GM19463 (cell line): ENCODE results near the gene MANSC1.
"Not testable (repeated sequence)": the region's sequence is repeated elsewhere in the genome, so short reads cannot be mapped to it uniquely, and the experiment has no call there.

ENCODE experiments used
- ATAC-seq: cut with Tn5 transposase; IDR thresholded peaks from one replicate; pipeline ENCODE4 v1.9.1; 2021; ENCODE audit warnings: mild to moderate bottlenecking, moderate library complexity; ENCODE audit not compliant: unreplicated experiment

MANSC1 gene

DNA sequence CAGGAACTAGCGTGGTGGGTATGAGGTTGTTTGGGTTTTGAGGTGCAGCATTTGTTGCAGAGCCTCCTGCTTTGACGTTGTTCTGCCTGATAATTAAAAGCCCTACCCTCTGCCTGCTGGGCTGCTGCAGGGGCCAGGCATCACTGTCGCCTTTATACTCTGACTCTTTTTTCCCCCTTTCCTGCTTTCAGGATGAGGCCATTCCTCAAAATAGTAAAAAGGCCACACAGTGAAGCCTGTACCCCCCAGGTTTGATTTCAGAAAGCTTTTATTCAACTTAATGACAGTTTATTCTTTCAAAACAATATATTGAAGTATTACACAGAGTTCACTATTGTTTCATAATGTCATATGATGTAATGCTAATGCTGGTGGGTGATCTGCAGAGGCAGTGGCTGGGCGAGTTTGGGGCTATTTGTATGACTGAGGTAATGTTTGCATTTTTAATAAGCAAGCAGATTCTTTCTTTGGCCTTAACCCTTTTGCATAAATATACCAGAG lies 15.9 kb upstream of the MANSC1 start:
- ATAC-seq = no peak

DNA sequence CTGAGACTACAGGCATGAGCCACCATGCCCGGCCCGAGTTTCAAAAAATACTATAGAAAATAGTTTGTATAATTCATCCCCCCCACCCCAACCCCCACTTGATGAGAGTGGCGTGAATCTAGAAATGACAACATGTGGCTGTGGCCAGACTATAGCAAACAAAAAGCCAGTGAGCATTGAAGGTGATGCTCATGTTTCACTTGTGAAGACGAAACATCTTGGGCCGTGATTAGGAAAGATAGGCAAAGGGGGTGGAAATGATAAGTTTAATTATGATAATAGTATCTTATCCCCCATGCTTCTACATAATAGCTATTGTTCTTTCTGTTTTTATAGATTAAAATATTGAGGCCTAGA lies 15.4 kb upstream of the MANSC1 start:
- no peak for ATAC-seq

DNA sequence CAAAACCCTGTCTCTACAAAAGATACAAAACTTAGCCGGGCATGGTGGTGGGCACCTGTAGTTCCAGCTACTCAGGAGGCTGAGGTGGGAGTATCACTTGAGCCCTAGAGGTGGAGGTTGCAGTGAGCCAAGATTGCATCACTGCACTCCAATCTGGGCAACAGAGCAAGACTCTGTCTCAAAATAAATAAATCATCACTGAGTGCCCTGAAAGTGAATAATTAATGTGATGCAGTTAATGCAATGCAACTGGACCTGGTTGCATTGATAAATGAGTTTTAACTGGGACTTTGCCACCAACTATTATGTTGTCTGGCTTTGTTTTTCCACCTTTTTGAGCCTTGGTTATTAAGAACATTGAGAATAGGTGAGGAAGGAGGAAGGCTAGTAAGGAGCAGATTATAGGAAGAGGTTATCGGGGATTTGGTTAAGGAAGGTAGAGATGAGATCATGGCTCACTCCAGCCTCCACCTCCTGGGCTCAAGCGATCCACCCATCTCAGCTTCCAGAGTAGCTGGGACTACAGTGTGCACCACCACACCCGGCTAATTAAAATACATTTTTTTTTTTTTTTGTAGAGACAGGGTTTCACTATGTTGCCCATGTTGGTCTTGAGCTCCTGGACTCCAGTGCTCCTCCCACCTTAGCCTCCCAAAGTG lies 14.9 kb upstream of the MANSC1 start:
- ATAC-seq = no peak

DNA sequence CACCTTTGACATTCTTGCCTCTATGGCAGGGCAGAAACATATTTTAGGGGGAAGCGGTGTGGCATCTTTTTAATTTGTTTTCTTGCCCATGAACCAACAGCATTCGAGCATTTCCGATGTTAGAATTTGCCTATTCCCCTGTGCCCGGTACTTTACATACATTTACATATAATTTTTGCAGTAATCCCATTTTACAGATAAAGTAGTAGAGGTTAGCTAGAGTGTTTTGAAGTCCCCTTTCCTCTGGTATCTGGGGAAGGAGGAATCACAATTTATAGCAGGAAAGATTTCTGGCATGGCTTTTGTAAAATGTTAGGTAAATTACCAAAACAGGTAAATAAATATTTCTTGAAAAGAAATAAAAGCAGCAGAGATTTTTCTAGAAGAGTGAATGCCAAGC lies 8.5 kb upstream of the MANSC1 start:
- ATAC-seq = no peak

DNA sequence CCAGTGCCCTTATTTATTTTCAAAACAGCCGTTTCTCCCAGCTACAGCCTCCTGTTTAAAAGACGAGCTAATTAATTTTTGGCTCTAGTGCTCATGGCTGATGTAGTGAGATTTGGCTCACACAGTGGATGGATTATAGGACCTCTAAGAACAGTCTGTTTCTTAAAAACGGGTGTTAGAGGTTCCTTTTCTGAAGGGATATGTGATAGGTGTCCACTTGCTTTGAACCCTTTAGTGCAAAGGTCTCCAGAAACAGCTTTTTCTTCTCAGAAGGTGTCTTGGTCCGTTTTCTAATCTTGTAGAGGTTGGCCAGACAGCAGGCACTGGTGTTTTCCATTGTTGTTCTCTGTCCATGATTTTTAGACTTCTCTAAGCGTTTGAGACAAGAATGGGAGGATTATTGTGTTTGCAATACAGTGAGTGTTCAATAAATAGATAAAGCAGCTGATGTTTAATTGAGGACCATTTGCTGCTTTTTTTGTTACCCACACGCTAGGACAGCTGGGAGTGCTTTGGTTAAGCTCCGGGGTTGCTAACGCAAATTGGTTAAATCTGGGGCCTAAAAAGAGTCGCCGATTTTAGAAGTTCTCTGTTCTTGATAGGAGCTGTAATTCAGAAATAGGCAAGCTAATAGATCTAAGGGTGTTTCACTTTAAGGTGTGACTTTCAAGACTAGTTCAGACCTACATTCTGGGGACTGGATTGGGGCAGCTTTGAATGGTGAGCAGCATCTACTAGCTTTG lies 7.8 kb upstream of the MANSC1 start:
- no peak for ATAC-seq

DNA sequence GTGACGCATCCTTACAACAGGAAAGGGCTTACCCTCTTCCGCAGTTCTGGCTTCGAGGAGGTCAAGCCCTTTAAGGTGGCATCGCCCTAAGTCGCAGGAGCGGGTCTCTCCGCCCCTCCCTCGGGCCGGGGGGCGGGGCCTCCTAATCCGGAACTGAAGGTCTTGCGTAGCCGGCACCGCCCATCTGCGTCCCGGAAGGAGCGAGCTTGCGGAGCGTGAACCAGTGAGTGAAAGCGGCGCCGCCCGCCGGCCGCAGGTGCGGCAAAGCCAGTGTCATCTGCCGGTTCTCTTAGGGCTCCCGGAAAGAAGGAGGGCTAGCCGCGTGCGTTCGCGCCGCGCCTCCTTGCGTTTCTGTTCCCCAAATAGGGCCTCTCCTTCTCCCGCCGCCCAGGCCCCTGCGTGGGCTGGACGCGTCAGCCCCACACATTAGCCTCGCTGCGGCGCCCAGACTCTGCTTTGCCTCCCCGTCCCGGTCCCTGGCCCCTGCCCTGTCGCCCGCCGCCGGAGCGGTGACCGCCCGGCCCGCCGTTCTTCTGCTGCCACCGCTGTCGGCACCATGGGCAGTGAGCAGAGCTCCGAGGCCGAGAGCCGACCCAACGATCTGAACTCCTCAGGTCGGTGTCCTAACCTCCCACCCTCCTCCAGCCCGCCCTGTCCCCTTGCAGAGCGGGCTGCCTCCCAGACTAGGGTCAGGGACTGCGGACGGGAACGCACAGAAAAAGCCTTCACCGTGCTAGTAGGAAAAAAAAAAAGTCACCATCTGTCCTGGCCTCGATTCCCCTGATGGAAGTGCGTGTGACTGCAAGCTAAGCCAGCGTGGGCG lies 7.1 kb upstream of the MANSC1 start, which contains the start of gene BORCS5:
Gene BORCS5 (plus strand): TSS at position 183 of the 823 bp plus-strand sequence. CDS start 374 bp downstream, at position 557.
- ATAC-seq = peak; percentile 83

DNA sequence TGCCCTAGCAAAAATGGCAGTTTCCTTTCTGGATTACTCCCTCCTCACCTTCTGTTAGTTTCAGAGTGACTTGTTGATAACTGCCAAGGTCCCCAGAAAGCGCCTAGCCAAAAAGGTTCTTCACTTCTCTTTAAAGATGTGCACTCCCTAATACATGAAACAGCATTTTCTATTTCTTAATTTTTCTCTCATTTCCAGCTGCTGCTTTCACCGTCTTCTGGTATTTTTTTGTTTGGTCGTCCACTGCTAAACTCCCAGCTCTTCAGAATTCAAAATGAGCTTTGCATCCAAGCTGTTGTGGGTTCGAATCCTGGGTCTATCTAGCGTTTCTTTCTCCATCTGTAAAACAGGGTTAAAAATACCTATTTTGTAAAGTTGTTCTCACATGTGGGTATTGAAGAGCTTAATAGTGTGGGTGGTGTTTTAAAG lies 6.4 kb upstream of the MANSC1 start:
- no peak for ATAC-seq

DNA sequence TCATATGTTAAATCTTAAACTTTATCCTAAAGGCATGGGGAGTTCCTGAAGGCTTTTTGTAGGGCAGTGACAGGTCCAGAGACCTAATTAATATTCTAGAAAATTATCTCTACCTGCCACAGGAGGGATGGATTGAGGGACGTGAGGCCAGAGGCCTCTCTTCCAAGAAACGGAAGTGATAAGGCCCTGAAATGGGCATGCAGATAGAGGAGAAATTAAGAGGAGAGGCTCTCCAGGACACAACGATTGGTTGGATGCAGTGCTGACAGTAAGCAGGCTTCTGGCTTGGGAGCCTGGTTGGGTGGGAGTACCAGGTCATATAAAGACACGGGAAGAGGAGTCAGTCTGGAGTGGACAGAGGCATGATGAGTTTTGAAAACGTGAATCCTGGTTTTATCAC lies 3.8 kb upstream of the MANSC1 start:
- no peak for ATAC-seq

DNA sequence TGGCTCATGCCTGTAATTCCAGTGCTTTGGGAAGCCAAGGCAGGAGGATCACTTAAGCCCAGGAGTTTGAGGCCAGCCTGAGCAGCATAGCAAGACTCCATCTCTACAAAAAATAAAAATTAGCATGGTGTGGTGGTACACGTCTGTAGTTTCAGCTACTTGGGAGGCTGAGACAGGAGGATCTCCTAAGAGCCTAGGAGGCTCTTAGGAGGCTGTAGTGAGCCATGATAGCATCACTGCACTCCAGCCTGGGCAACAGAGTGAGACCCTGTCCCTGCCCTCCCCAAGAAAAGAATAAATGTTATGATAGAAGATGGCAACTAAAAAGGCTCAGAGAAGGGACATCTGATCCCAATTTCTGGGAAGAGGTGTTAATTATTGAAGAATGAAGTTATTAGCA lies 3.2 kb upstream of the MANSC1 start:
- ATAC-seq = no peak

DNA sequence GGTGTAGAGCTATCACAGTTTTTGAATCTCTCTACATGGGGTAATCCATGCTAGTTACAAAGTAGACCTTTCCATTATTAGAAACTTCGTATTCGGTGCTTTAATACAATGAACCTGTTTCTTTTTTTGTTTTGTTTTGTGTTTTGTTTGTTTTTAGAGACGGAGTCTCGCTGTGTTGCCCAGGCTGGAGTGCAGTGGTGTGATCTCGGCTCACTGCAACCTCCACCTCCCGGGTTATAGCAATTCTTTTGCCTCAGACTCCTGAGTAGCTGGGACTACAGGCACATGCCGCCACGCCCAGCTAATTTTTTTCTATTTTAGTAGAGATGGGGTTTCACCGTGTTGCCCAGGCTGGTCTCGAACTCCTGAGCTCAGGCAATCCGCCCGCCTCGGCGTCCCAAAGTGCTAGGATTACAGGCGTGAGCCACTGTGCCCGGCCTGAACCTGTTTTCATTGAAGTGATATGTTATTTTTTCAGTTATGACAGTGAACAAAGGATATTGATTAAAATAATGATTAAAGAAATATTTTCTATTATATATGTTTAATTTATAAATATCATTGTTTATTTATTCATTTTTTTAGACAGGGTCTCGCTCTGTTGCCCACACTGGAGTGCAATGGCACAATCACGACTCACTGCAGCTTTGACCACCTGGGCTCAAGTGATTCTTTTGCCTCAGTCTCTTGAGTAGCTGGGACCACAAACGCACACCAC lies 1.6 kb upstream of the MANSC1 start:
- ATAC-seq = not testable (repeated sequence)

DNA sequence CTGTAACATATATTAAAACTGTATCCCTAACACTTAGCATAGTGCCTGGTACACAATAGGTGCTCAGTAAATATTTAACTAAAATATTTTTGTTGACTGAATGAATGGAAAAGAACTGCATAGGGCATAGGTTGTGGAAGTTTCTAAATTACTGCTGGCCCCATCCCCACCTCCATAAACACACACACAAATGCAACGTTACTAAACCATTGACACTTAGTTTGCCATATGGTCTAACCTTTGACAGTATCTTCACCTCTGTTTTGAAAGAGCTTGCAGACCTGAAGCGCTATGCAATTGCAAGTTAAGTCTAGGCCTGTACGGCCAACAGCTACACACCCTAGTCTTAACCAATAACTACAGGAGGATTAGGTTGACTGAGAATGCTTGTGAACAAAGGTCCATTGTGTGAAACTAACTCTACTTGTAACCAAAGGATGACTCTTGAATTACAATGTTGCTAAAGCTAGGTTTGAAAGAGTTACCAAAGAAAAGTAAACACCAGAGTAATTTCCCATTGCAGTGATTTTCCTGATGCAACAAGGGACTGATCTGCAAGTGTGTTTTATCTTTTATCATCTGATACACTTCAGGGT lies 924 bp upstream of the MANSC1 start:
- ATAC-seq = no peak

DNA sequence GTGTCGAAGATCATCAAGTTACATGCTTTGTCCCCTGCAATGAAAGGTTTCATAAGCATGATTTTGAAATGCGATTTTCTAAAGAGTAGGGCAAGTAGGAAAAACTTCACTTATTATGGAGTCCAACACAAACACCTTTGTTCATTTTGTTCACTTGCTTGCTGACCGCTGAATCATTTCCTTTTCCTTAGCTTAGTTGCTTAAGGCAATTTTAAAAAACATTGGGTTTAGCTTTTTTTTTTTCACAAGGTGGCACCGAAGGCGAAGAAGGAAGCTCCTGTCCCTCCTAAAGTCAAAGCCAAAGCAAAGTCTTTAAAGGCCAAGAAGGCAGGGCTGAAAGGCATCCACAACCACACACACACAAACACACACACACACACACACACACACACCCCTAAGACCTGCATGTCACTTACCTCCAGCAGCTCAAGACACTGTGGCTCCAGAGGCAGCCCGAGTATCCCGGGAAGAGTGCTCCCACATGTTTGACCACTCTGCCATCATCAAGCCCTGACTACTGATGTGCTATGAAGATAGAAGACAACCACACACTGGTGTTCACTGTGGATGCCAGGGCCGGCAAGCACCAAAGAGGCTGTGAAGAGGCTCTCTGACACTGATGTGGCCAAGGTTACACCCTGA lies 11.4 kb downstream of the MANSC1 start:
- no peak for ATAC-seq

DNA sequence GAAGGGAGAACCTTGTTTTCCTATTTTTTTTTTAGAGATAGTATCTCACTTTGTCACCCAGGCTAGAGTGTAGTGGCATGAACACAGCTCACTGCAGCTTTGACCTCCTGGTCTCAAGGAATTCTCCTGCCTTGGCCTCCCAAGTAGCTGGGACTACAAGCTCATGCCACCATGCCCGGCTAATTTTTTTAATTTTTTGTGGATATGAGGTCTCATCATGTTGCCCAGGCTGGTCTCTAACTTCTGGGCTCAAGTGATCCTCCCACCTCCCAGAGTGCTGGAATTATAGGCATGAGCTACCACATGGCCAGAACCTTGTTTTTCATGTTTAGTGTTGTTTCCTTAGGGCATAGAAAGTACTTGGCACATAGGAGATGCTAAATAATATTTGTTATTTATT lies 13.5 kb downstream of the MANSC1 start:
- ATAC-seq = no peak

DNA sequence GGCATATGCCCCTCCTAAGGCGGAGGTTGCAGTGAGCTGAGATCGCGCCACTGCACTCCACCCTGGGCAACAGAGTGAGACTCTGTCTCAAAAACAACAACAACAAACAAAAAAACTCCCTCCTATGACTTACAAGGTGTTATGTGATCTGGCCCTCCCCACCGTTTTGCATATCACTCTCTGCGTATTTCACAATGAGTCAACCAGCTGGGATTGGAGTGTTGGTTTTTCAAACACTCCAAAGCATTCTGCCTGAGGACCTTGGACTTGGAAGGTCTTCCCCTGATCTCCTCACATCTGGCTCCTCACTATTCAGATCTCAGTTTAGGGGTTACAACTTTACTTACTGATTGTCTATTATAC lies 14.0 kb downstream of the MANSC1 start:
- no peak for ATAC-seq

DNA sequence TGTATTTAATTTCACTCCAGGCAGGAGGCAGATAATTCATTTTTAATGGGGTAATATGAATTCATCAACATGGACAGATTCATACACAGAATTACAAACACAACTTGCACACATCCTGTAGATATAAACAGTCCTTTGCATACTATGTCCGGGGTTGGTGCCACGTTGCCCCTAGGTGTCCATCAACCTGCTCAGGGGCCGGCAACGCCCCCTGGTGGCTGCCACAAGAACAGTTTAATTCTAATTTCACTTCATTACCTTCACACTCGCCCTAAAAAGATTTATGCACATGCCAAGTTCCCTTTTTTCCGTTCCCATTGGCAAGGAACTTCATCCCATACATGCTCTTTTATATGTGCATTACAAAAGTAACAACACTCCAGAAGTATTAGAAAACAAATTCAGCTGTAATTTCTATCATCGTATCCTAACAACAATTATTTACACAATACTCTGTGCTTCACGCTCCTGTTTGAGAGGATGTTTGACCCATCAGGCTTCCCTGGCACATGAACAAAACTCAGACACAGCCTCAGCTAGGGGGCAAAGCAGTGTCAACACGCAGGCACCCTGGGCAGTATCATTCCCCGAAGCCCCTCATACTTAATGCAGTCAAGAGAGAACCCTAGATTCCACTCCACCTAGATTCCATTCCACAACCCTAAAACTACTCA lies 15.5 kb downstream of the MANSC1 start:
- ATAC-seq = no peak

DNA sequence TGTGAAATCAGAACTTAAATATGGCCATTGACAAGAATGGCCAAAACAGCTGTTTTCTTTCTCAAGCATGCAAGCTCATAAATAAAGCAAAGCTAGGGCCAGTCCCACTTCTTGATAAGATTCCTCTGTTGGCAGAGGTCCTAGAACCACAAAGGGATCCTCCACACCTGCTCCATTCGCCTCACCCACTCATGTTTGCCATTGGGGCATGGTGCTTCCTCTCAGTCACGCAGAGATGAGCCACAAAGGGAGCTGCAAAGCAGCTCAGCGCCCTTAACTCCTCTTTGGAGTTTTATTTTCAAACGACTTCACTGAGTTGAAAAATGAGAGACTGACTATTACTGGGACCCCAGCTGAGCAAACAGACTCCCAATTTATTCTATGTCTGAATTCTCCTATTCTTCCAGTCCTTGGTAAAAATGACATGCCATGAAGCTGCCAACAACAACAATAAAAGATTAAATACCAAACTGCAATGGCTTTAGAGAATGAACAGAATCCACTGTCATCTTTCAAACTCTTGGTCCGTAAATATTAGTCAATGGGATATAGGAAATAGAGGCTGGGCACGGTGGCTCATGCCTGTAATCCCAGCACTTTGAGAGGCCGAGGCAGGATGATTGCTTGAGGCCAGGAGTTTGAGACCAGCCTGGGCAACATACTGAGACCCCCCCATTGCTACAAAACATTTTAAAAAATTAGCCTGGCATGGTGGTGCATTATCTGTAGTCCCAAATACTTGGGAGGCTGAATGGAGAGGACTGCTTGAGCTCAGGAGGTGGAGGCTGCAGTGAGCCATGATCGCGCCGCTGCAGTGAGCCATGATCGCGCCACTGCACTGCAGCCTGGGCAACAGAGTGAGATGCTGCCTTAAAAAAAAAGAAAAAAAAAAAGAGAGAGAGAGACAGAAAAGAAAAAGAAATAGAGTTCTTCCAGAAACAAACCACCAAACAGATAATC lies 16.4 kb downstream of the MANSC1 start:
- no peak for ATAC-seq

DNA sequence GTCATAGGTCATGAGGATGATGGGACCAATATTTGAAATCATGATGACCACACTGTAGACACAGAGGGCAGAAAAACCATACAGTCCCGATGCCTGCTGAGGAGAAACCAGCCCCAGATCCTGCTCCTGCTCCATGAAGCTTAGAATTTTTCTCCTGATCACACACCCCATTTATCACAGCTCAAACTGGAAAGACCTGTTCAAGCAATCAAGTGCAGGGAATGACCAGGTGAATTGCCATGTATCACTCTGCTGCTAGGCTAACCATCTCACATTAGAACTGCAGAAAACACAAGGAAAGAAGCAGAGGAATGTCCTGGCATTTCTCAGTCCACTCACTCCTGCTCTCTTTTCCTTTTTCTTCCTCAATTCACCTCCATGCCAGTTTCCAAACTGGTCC lies 18.1 kb downstream of the MANSC1 start:
- ATAC-seq = no peak

DNA sequence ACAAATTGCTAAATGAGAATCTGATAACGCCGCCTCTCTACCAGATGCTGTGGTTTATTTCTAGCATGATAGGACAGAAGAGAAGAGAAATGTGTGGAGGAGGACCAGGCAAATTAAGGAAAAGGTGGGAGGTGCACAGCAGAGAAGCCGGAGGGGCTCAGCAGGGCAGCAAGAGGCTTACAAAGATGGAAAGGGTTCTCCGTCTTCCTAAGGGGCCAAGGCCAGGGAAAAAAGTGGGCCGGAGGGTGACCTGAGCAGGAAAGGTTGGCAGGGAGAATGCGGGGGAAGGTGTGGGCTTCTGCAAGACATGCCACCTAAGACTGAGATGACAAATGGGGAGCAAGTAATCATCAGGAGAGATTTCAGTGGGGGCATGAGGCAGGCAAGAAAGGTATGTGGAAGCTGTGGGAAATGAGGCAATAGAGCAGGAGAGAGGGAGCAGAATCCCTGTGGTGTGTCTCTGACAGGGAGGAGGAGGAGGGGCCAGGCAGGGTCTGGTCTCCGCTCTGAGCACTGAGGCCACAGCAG lies 18.7 kb downstream of the MANSC1 start:
- ATAC-seq = no peak
